Activated T-helper 1 cell treated with Interleukin-2 at 50 U/mL for 16 hours (primary cell): Measurements from ENCODE around the gene DNAAF6.

Experiments used
- DNase-seq: peaks from one replicate; pipeline ENCODE4 v3.0.0-alpha.2; 2020; ENCODE audit warnings: low read depth

Gene DNAAF6

GRCh38 chrX:107293056-107293455 lies 86.6 kb downstream of the DNAAF6 start:
- DNase-seq = no peak
